CD14-positive monocyte (primary cell): Measurements from ENCODE around the gene ST6GALNAC3. TPM values are rescaled to one million over a fixed set of nuclear protein-coding genes. Genes with fewer than 3 reads are reported as not detected.
"Not testable (repeated sequence)": the region's sequence is repeated elsewhere in the genome, so short reads cannot be mapped to it uniquely, and the experiment has no call there.

Experiments used
- DNase-seq, 3 donors: peaks; one replicate each; pipeline ENCODE4 v3.0.0-alpha.2; 2011 to 2022
- H2AFZ ChIP-seq: 2 replicates; pipeline ENCODE4 v1.6.0; 2012; ENCODE audit warnings: mild to moderate bottlenecking, low read depth, low read length, inconsistent platforms; ENCODE audit not compliant: insufficient read depth, poor library complexity, severe bottlenecking
- H3K27ac ChIP-seq, 2 donors: 1 replicate in 1 of 2; 2 replicates in 1 of 2; pipeline ENCODE4 v1.5.1; 2012 to 2013; ENCODE audit warnings: low read length in 2 of 2, control low read depth in 1 of 2, inconsistent platforms in 1 of 2, low read depth in 1 of 2, mild to moderate bottlenecking in 1 of 2
- H3K27me3 ChIP-seq, 2 donors: one replicate each; pipeline versions ENCODE4 v1.6.0 to v1.6.1; 2011 to 2013; ENCODE audit warnings: low read length in 2 of 2; ENCODE audit not compliant: control insufficient read depth in 2 of 2, insufficient read depth in 2 of 2
- H3K36me3 ChIP-seq, 2 donors: replicated peaks in 1 of 2; 1 replicate in 1 of 2; 2 replicates in 1 of 2; pipeline versions ENCODE4 v1.5.1 to v1.6.1; 2012 to 2013; ENCODE audit warnings: low read length in 2 of 2, control low read depth in 1 of 2, inconsistent platforms in 1 of 2, mild to moderate bottlenecking in 1 of 2; ENCODE audit not compliant: insufficient read depth in 2 of 2, control insufficient read depth in 1 of 2
- H3K4me1 ChIP-seq, 2 donors: 1 replicate in 1 of 2; 2 replicates in 1 of 2; pipeline versions ENCODE4 v1.5.1 to v1.6.1; 2012 to 2013; ENCODE audit warnings: low read length in 2 of 2, control low read depth in 1 of 2, inconsistent platforms in 1 of 2, mild to moderate bottlenecking in 1 of 2, moderate library complexity in 1 of 2; ENCODE audit not compliant: insufficient read depth in 2 of 2, control insufficient read depth in 1 of 2
- H3K4me2 ChIP-seq: replicated peaks from 2 replicates; pipeline ENCODE3; 2012; ENCODE audit warnings: low read length, moderate library complexity, mild to moderate bottlenecking; ENCODE audit not compliant: poor library complexity, severe bottlenecking; ENCODE audit errors: extremely low read depth
- H3K4me3 ChIP-seq, 3 experiments: fragments of 200-600 bp in 1 of 3; sonication (generic) in 1 of 3; replicated peaks in 1 of 3; 1 replicate in 2 of 3; 2 replicates in 1 of 3; pipeline ENCODE4 v1.5.1; 2011 to 2013; ENCODE audit warnings: low read length in 3 of 3, mild to moderate bottlenecking in 3 of 3, control low read depth in 2 of 3, low read depth in 2 of 3, inconsistent platforms in 1 of 3, moderate library complexity in 1 of 3
- H3K79me2 ChIP-seq: 2 replicates; pipeline ENCODE4 v1.6.0; 2012; ENCODE audit warnings: mild to moderate bottlenecking, control low read depth, inconsistent platforms, low read length, moderate library complexity; ENCODE audit not compliant: insufficient read depth
- H3K9ac ChIP-seq: 2 replicates; pipeline ENCODE4 v1.6.0; 2017; ENCODE audit warnings: low read length, mild to moderate bottlenecking; ENCODE audit not compliant: insufficient read depth, poor library complexity, severe bottlenecking
- H3K9me3 ChIP-seq, 2 donors: replicated peaks in 1 of 2; 1 replicate in 1 of 2; 2 replicates in 1 of 2; pipeline versions ENCODE4 v1.5.1 to v1.6.1; 2012 to 2013; ENCODE audit warnings: low read length in 2 of 2, control low read depth in 1 of 2; ENCODE audit not compliant: control insufficient read depth in 1 of 2, insufficient read depth in 1 of 2
- H4K20me1 ChIP-seq: 2 replicates; pipeline ENCODE4 v1.6.0; 2012; ENCODE audit warnings: mild to moderate bottlenecking, low read length, control low read depth, moderate library complexity; ENCODE audit not compliant: insufficient read depth
- H3K27ac Mint-ChIP-seq, 7 donors: one replicate each; pipeline ENCODE4 v1.8.0; 2020; ENCODE audit warnings: mild to moderate bottlenecking in 7 of 7, mixed read lengths in 7 of 7, moderate library complexity in 6 of 7, inconsistent platforms in 2 of 7
- H3K27me3 Mint-ChIP-seq, 3 donors: one replicate each; pipeline ENCODE4 v1.8.0; 2021 to 2022; ENCODE audit warnings: low read depth in 3 of 3, mild to moderate bottlenecking in 3 of 3, mixed read lengths in 3 of 3, moderate library complexity in 3 of 3, inconsistent platforms in 1 of 3
- H3K36me3 Mint-ChIP-seq, 2 donors: one replicate each; pipeline ENCODE4 v1.8.0; 2020; ENCODE audit warnings: mixed read lengths in 2 of 2, inconsistent platforms in 1 of 2, mild to moderate bottlenecking in 1 of 2
- H3K4me1 Mint-ChIP-seq: one replicate; pipeline ENCODE4 v1.8.0; 2020; ENCODE audit warnings: mild to moderate bottlenecking, mixed read lengths
- H3K4me3 Mint-ChIP-seq, 2 donors: one replicate each; pipeline ENCODE4 v1.8.0; 2020; ENCODE audit warnings: mild to moderate bottlenecking in 2 of 2, mixed read lengths in 2 of 2, moderate library complexity in 1 of 2
- H3K9me3 Mint-ChIP-seq, 7 donors: one replicate each; pipeline ENCODE4 v1.8.0; 2020 to 2022; ENCODE audit warnings: mixed read lengths in 7 of 7, mild to moderate bottlenecking in 6 of 7, moderate library complexity in 6 of 7, inconsistent platforms in 2 of 7
- WGBS: methylation state at CpG from one replicate; pipeline ENCODE4 v1.1.5; 2013; ENCODE audit warnings: missing lambda C conversion rate; ENCODE audit not compliant: insufficient coverage; 5-methylcytosine and 5-hydroxymethylcytosine counted together
- intact Hi-C, 2 donors: fragments of 100-400 bp; cut with micrococcal nuclease; formaldehyde crosslinking; loops; one replicate each; pipeline versions ENCODE4 v1.15.0 to v1.15.1; 2023
- polyA plus RNA-seq, 3 donors: library from polyadenylated mRNA; depleted of rRNA in 1 of 3; unstranded in 2 of 3; stranded (reverse) in 1 of 3; fragments of 300-500 nt in 2 of 3; fragments of >200 nt in 1 of 3; fragmentation: Illumina TruSeq in 2 of 3; gene quantifications; 1 replicate in 2 of 3; 2 replicates in 1 of 3; pipeline ENCODE4 v1.2.3, GENCODE V29; 2012 to 2021
- TF ChIP-seq, protein P1 (sequence below): fragments of 200-600 bp; IDR thresholded peaks from one replicate; pipeline ENCODE4 v1.8.0; 2022; ENCODE audit warnings: antibody characterized with exemption, mild to moderate bottlenecking

ST6GALNAC3 gene
- polyA plus RNA-seq, 3 donors, result 6.5 to 9.2 (median 7.6) TPM

DNA sequence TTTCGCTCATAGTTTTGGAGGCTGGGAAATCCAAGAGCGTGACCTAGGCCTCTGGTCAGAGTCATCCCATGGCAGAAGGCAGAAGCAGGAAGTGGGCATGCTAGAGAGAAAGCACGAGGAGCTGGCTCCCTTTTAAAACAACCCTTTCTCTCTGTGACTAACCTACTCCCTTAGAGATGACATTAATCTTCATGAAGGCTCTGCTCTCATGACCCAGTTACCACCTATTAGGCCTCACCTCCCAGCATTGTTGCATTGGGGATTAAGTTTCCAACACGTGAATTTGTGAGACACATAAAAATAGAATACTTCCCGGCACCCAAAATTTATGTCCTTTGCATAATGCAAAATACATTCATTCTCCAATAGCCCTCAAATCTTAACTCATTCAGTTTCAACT lies 569.6 kb downstream of the ST6GALNAC3 start:
- no peaks in the 10 kb centered on the region for H3K36me3 Mint-ChIP-seq
- H3K27me3 Mint-ChIP-seq, result peaks cover 0 to 2% (median 0%) of the 10 kb centered on the region in 3 donors
- Histone ChIP-seq H3K36me3 (no peaks in the 10 kb centered on the region), H3K4me3 (no peak overlapping the region), H3K27ac (no peak overlapping the region), H3K9me3 (peaks cover 4 to 7% of the 10 kb centered on the region in 2 donors), H3K4me2 (no peak overlapping the region), H4K20me1 (no peaks in the 10 kb centered on the region), H3K79me2 (no peaks in the 10 kb centered on the region), H2AFZ (no peak overlapping the region), H3K27me3 (no peaks in the 10 kb centered on the region), H3K9ac (no peak overlapping the region), H3K4me1 (no peaks in the 10 kb centered on the region)
- no peak overlapping the region for H3K27ac Mint-ChIP-seq
- intact Hi-C loops, result no loop called here
- no peak overlapping the region for H3K4me3 Mint-ChIP-seq
- TF ChIP-seq, protein P1, sequence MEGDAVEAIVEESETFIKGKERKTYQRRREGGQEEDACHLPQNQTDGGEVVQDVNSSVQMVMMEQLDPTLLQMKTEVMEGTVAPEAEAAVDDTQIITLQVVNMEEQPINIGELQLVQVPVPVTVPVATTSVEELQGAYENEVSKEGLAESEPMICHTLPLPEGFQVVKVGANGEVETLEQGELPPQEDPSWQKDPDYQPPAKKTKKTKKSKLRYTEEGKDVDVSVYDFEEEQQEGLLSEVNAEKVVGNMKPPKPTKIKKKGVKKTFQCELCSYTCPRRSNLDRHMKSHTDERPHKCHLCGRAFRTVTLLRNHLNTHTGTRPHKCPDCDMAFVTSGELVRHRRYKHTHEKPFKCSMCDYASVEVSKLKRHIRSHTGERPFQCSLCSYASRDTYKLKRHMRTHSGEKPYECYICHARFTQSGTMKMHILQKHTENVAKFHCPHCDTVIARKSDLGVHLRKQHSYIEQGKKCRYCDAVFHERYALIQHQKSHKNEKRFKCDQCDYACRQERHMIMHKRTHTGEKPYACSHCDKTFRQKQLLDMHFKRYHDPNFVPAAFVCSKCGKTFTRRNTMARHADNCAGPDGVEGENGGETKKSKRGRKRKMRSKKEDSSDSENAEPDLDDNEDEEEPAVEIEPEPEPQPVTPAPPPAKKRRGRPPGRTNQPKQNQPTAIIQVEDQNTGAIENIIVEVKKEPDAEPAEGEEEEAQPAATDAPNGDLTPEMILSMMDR, result no peak
- no peak for DNase-seq
- WGBS, result no CpG with 5 or more reads among the region's 5 CpGs
- H3K9me3 Mint-ChIP-seq, result peaks cover 2 to 8% (median 6%) of the 10 kb centered on the region in 7 donors
- no peaks in the 10 kb centered on the region for H3K4me1 Mint-ChIP-seq

DNA sequence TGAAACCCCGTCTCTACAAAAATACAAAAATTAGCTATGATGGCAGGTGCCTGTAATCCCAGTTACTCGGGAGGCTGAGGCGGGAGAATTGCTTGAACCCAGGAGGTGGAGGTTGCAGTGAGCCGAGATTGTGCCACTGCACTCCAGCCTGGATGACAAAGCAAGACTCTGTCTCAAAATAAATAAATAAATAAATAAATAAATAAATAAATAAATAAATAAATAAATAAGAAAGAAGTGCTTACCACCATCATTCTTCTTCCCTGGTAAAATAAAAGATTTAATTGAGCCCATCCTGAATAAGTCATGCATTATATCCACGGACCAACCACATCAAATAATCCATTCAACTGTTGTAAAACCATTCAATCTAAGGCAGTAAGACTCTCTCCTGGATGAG lies 578.3 kb downstream of the ST6GALNAC3 start:
- DNase-seq, H3K27me3 ChIP-seq, H3K27ac Mint-ChIP-seq, H3K9ac ChIP-seq, H3K79me2 ChIP-seq, H3K36me3 Mint-ChIP-seq, H3K4me3 Mint-ChIP-seq, H3K4me2 ChIP-seq, H3K36me3 ChIP-seq, H3K27me3 Mint-ChIP-seq, H4K20me1 ChIP-seq, H3K4me1 ChIP-seq, H3K27ac ChIP-seq, H3K4me3 ChIP-seq, H2AFZ ChIP-seq, intact Hi-C loops, H3K4me1 Mint-ChIP-seq: not testable (repeated sequence)
- peaks cover 10 to 17% of the 10 kb centered on the region in 2 donors for H3K9me3 ChIP-seq
- H3K9me3 Mint-ChIP-seq, result peaks cover 3 to 27% (median 13%) of the 10 kb centered on the region in 7 donors
- WGBS, result no CpG with 5 or more reads among the region's 5 CpGs
